ENCODE results near the gene ASMT. TPM values are rescaled to one million over a fixed set of nuclear protein-coding genes. Genes with fewer than 3 reads are reported as not detected.

ASMT gene
- total RNA-seq, 1 donor from 2014 or later = 37.5 TPM

DNA sequence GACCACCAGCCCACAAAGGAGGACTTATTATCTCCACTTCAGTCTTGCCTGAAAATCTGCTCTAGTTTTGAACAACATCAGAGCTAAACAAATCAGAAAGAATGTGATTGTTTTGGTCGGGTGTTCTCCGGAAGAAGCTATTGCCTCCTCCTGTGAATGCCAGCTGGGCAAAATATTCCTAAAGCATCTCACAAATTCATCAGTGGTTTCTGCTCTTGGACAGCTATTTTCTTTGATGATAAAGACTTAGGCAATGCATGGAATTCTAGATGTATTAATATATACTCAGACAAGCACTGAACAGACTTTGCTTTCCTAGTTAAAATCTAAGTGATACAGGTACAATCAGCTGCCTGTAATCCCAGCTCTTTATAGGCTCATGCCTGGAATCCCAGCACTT, 71.8 kb downstream of the ASMT start:
- Histone ChIP-seq H3K9me3 (no peaks in the 10 kb centered on the region), H3K36me3 (no peaks in the 10 kb centered on the region), H3K27ac (no peak overlapping the region), H3K4me3 (no peak overlapping the region), H3K4me1 (no peaks in the 10 kb centered on the region), H3K27me3 (no peaks in the 10 kb centered on the region)
- DNase-seq (ENCODE audit: low spot score in 2 of 2) = no peak
- TF ChIP-seq, protein P1, sequence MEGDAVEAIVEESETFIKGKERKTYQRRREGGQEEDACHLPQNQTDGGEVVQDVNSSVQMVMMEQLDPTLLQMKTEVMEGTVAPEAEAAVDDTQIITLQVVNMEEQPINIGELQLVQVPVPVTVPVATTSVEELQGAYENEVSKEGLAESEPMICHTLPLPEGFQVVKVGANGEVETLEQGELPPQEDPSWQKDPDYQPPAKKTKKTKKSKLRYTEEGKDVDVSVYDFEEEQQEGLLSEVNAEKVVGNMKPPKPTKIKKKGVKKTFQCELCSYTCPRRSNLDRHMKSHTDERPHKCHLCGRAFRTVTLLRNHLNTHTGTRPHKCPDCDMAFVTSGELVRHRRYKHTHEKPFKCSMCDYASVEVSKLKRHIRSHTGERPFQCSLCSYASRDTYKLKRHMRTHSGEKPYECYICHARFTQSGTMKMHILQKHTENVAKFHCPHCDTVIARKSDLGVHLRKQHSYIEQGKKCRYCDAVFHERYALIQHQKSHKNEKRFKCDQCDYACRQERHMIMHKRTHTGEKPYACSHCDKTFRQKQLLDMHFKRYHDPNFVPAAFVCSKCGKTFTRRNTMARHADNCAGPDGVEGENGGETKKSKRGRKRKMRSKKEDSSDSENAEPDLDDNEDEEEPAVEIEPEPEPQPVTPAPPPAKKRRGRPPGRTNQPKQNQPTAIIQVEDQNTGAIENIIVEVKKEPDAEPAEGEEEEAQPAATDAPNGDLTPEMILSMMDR (IDR thresholded peaks at IDR 0.05) = no peak
- intact Hi-C loops (cut with DNase I) = no loop called here

Other genes with a start within 250 kb of the ASMT start
- gene SLC25A6, start 222.9 kb upstream of the ASMT start, total RNA-seq = 535 TPM
- gene ASMTL, start 162.2 kb upstream of the ASMT start, total RNA-seq = 27.1 TPM
- 2.2 TPM for gene P2RY8, start 77.9 kb upstream of the ASMT start, total RNA-seq
- 74.0 TPM for gene AKAP17A, start 23.5 kb upstream of the ASMT start, total RNA-seq

Measured in ascending aorta (tissue), 2 donors.